Naive thymus-derived CD4-positive, alpha-beta T cell (primary cell): ENCODE data around the gene SHCBP1L. TPM values are rescaled to one million over a fixed set of nuclear protein-coding genes. Genes with fewer than 3 reads are reported as not detected.

Experiments used
- ATAC-seq: fragments of 150-1000 bp; cut with Tn5 transposase; 2 replicates; pipeline ENCODE4 v1.10.0; 2021; ENCODE audit warnings: mild to moderate bottlenecking, moderate library complexity
- CTCF ChIA-PET: fragments of 350-600 bp; sonication (Branson Sonifier 250); formaldehyde crosslinking; loops from one replicate; lab custom pipeline; 2021; ENCODE audit warnings: antibody characterized with exemption; lab: Charles Lee
- POLR2A ChIA-PET: fragments of 350-600 bp; sonication (Branson Sonifier 250); formaldehyde crosslinking; loops from one replicate; lab custom pipeline; 2021; ENCODE audit warnings: antibody characterized with exemption, inconsistent platforms; lab: Charles Lee
- DNase-seq, 9 donors: peaks; one replicate each; pipeline versions ENCODE4 v3.0.0 to v3.0.0-alpha.2; 2020 to 2022; ENCODE audit warnings: mixed read lengths in 1 of 9
- H3K27ac ChIP-seq: one replicate; pipeline ENCODE4 v1.7.0; 2013; ENCODE audit warnings: mild to moderate bottlenecking, low read depth, low read length, moderate library complexity
- H3K27me3 ChIP-seq, 2 donors: one replicate each; pipeline ENCODE4 v1.7.0; 2013; ENCODE audit warnings: low read length in 2 of 2, mild to moderate bottlenecking in 2 of 2, moderate library complexity in 2 of 2; ENCODE audit not compliant: control insufficient read depth in 2 of 2, insufficient read depth in 2 of 2
- H3K36me3 ChIP-seq, 3 experiments: 1 replicate in 2 of 3; 2 replicates in 1 of 3; pipeline ENCODE4 v1.7.0; 2013; ENCODE audit warnings: low read length in 3 of 3, mild to moderate bottlenecking in 3 of 3, moderate library complexity in 1 of 3; ENCODE audit not compliant: insufficient read depth in 3 of 3, control insufficient read depth in 2 of 3
- H3K4me1 ChIP-seq, 2 donors: one replicate each; pipeline ENCODE4 v1.7.0; 2013; ENCODE audit warnings: low read length in 2 of 2, mild to moderate bottlenecking in 2 of 2, moderate library complexity in 1 of 2; ENCODE audit not compliant: control insufficient read depth in 2 of 2, insufficient read depth in 2 of 2
- H3K4me3 ChIP-seq: 2 replicates; pipeline ENCODE4 v1.7.0; 2013; ENCODE audit warnings: mild to moderate bottlenecking, low read length
- H3K9me3 ChIP-seq, 3 experiments: 1 replicate in 2 of 3; 2 replicates in 1 of 3; pipeline ENCODE4 v1.7.0; 2013; ENCODE audit warnings: low read length in 3 of 3; ENCODE audit not compliant: control insufficient read depth in 2 of 3
- H3K27ac Mint-ChIP-seq, 9 donors: one replicate each; pipeline ENCODE4 v1.8.0; 2020 to 2022; ENCODE audit warnings: mixed read lengths in 9 of 9, mild to moderate bottlenecking in 8 of 9, moderate library complexity in 5 of 9, inconsistent platforms in 2 of 9
- H3K27me3 Mint-ChIP-seq, 5 donors: one replicate each; pipeline ENCODE4 v1.8.0; 2021 to 2022; ENCODE audit warnings: mixed read lengths in 5 of 5, mild to moderate bottlenecking in 1 of 5
- H3K36me3 Mint-ChIP-seq, 5 donors: one replicate each; pipeline ENCODE4 v1.8.0; 2020 to 2022; ENCODE audit warnings: mixed read lengths in 5 of 5, mild to moderate bottlenecking in 3 of 5, inconsistent platforms in 1 of 5
- H3K4me1 Mint-ChIP-seq, 7 donors: one replicate each; pipeline ENCODE4 v1.8.0; 2020 to 2022; ENCODE audit warnings: mixed read lengths in 7 of 7, mild to moderate bottlenecking in 3 of 7, inconsistent platforms in 1 of 7
- H3K4me3 Mint-ChIP-seq, 10 donors: one replicate each; pipeline ENCODE4 v1.8.0; 2020 to 2022; ENCODE audit warnings: mild to moderate bottlenecking in 10 of 10, mixed read lengths in 10 of 10, moderate library complexity in 6 of 10, inconsistent platforms in 2 of 10
- H3K9me3 Mint-ChIP-seq, 11 donors: one replicate each; pipeline ENCODE4 v1.8.0; 2020 to 2022; ENCODE audit warnings: mixed read lengths in 11 of 11, mild to moderate bottlenecking in 4 of 11, inconsistent platforms in 1 of 11, moderate library complexity in 1 of 11
- intact Hi-C, 2 donors: fragments of 100-400 bp; cut with micrococcal nuclease; formaldehyde crosslinking; loops; one replicate each; pipeline ENCODE4 v1.15.1; 2023
- polyA plus RNA-seq, 2 donors: library from polyadenylated mRNA; unstranded; fragments of 300-500 nt; fragmentation: Illumina TruSeq; gene quantifications; one replicate each; pipeline ENCODE4 v1.2.3, GENCODE V29; 2021
- total RNA-seq, 6 experiments: library from RNA in 5 of 6; stranded (reverse) in 5 of 6; gene quantifications; 1 replicate in 5 of 6; 2 replicates in 1 of 6; pipeline ENCODE4 v1.2.3 and lab custom pipeline; 2021 to 2026

The SHCBP1L gene
- total and polyA plus RNA-seq, 7 experiments from 2014 or later = not detected

GRCh38 chr1:182993746-182994145, 40.8 kb upstream of the SHCBP1L start:
- Histone ChIP-seq H3K36me3 (no peaks in the 10 kb centered on the region), H3K27ac (no peak overlapping the region), H3K9me3 (no peaks in the 10 kb centered on the region), H3K4me1 (no peaks in the 10 kb centered on the region), H3K27me3 (peaks cover 0 to 4% of the 10 kb centered on the region in 2 donors), H3K4me3 (no peak overlapping the region)
- H3K36me3 Mint-ChIP-seq = no peaks in the 10 kb centered on the region
- H3K4me1 Mint-ChIP-seq = no peaks in the 10 kb centered on the region
- intact Hi-C loops = no loop called here
- no peak overlapping the region for H3K4me3 Mint-ChIP-seq
- peaks cover 22 to 48% (median 39%) of the 10 kb centered on the region in 5 donors for H3K27me3 Mint-ChIP-seq
- no peak for ATAC-seq
- DNase-seq = no peak
- ChIA-PET POLR2A (no interaction called here), CTCF (no interaction called here)
- no peak overlapping the region for H3K27ac Mint-ChIP-seq
- no peaks in the 10 kb centered on the region for H3K9me3 Mint-ChIP-seq

- ATAC-seq = no peak
- no peaks in the 10 kb centered on the region for H3K4me1 Mint-ChIP-seq
- H3K4me1 ChIP-seq = no peaks in the 10 kb centered on the region
- peaks cover 0 to 2% (median 0%) of the 10 kb centered on the region in 11 donors for H3K9me3 Mint-ChIP-seq
- H3K27me3 ChIP-seq = peaks cover 0 to 4% of the 10 kb centered on the region in 2 donors
- no peak for DNase-seq
- no peak overlapping the region for H3K27ac ChIP-seq
- H3K36me3 Mint-ChIP-seq = no peaks in the 10 kb centered on the region
- no peaks in the 10 kb centered on the region for H3K9me3 ChIP-seq
- intact Hi-C loops = no loop called here
- H3K4me3 ChIP-seq = no peak overlapping the region
- POLR2A ChIA-PET = interaction anchor here (0.8 kb wide), 1 partner anchor 134 kb away, joined by 4 read pairs; no protein-coding TSS in a partner anchor
- no peaks in the 10 kb centered on the region for H3K36me3 ChIP-seq
- no peak overlapping the region for H3K4me3 Mint-ChIP-seq
- peaks cover 18 to 37% (median 35%) of the 10 kb centered on the region in 5 donors for H3K27me3 Mint-ChIP-seq
- no peak overlapping the region for H3K27ac Mint-ChIP-seq
- CTCF ChIA-PET = no interaction called here
These were observed 37.6 kb upstream of the SHCBP1L start for GRCh38 chr1:182990413-182991144.

GRCh38 chr1:182985876-182986275, 32.9 kb upstream of the SHCBP1L start:
- Histone ChIP-seq H3K4me1 (no peaks in the 10 kb centered on the region), H3K27me3 (no peaks in the 10 kb centered on the region), H3K36me3 (no peaks in the 10 kb centered on the region), H3K4me3 (no peak overlapping the region), H3K27ac (no peak overlapping the region), H3K9me3 (no peaks in the 10 kb centered on the region)
- no peaks in the 10 kb centered on the region for H3K4me1 Mint-ChIP-seq
- intact Hi-C loops = no loop called here
- H3K9me3 Mint-ChIP-seq = peaks cover 0 to 12% (median 4%) of the 10 kb centered on the region in 11 donors
- no peak overlapping the region for H3K4me3 Mint-ChIP-seq
- ChIA-PET CTCF (no interaction called here), POLR2A (no interaction called here)
- no peak overlapping the region for H3K27ac Mint-ChIP-seq
- H3K27me3 Mint-ChIP-seq = peaks cover 17 to 35% (median 24%) of the 10 kb centered on the region in 5 donors
- ATAC-seq = no peak
- DNase-seq = no peak
- peaks cover 0 to 4% (median 0%) of the 10 kb centered on the region in 5 donors for H3K36me3 Mint-ChIP-seq

GRCh38 chr1:182984621-182985020, 31.7 kb upstream of the SHCBP1L start:
- peaks cover 0 to 13% (median 4%) of the 10 kb centered on the region in 11 donors for H3K9me3 Mint-ChIP-seq
- Histone ChIP-seq H3K9me3 (no peaks in the 10 kb centered on the region), H3K27me3 (no peaks in the 10 kb centered on the region), H3K27ac (no peak overlapping the region), H3K36me3 (no peaks in the 10 kb centered on the region), H3K4me3 (no peak overlapping the region), H3K4me1 (no peaks in the 10 kb centered on the region)
- ChIA-PET POLR2A (no interaction called here), CTCF (no interaction called here)
- no peak overlapping the region for H3K4me3 Mint-ChIP-seq
- intact Hi-C loops = no loop called here
- ATAC-seq (no peak), DNase-seq (no peak)
- peaks cover 9 to 26% (median 13%) of the 10 kb centered on the region in 5 donors for H3K27me3 Mint-ChIP-seq
- peaks cover 0 to 4% (median 0%) of the 10 kb centered on the region in 5 donors for H3K36me3 Mint-ChIP-seq
- no peak overlapping the region for H3K27ac Mint-ChIP-seq
- H3K4me1 Mint-ChIP-seq = no peaks in the 10 kb centered on the region

- intact Hi-C loops = no loop called here
- no peak overlapping the region for H3K27ac ChIP-seq
- H3K9me3 ChIP-seq = no peaks in the 10 kb centered on the region
- ChIA-PET POLR2A (no interaction called here), CTCF (no interaction called here)
- Mint-ChIP-seq H3K4me1 (no peaks in the 10 kb centered on the region), H3K4me3 (no peak overlapping the region), H3K27ac (no peak overlapping the region), H3K36me3 (peaks cover 0 to 7% (median 0%) of the 10 kb centered on the region in 5 donors), H3K27me3 (peaks cover 9 to 30% (median 13%) of the 10 kb centered on the region in 5 donors), H3K9me3 (peaks cover 0 to 16% (median 4%) of the 10 kb centered on the region in 11 donors)
- H3K36me3 ChIP-seq = no peaks in the 10 kb centered on the region
- ATAC-seq = no peak
- H3K4me1 ChIP-seq = no peaks in the 10 kb centered on the region
- DNase-seq = no peak
- H3K4me3 ChIP-seq = no peak overlapping the region
- H3K27me3 ChIP-seq = no peaks in the 10 kb centered on the region
These were observed 31.2 kb upstream of the SHCBP1L start for GRCh38 chr1:182984138-182984537.

- H3K9me3 Mint-ChIP-seq = peaks cover 0 to 11% (median 3%) of the 10 kb centered on the region in 11 donors
- H3K36me3 ChIP-seq = no peaks in the 10 kb centered on the region
- no peaks in the 10 kb centered on the region for H3K4me1 Mint-ChIP-seq
- intact Hi-C loops = no loop called here
- H3K4me3 Mint-ChIP-seq = no peak overlapping the region
- H3K36me3 Mint-ChIP-seq = peaks cover 0 to 4% (median 0%) of the 10 kb centered on the region in 5 donors
- H3K9me3 ChIP-seq = no peaks in the 10 kb centered on the region
- CTCF ChIA-PET = no interaction called here
- no peak overlapping the region for H3K27ac ChIP-seq
- DNase-seq (no peak), ATAC-seq (no peak)
- H3K27me3 Mint-ChIP-seq = peaks cover 5 to 22% (median 7%) of the 10 kb centered on the region in 5 donors
- no peaks in the 10 kb centered on the region for H3K4me1 ChIP-seq
- POLR2A ChIA-PET = no interaction called here
- H3K4me3 ChIP-seq = no peak overlapping the region
- H3K27ac Mint-ChIP-seq = no peak overlapping the region
- H3K27me3 ChIP-seq = no peaks in the 10 kb centered on the region
These were observed 25.3 kb upstream of the SHCBP1L start for GRCh38 chr1:182978151-182978853.
